ENCODE measurements around the gene OR6B3. TPM values are rescaled to one million over a fixed set of nuclear protein-coding genes. Genes with fewer than 3 reads are reported as not detected.

The OR6B3 gene
- total and polyA plus RNA-seq, 2 of the 8 experiments (the other 6 are each of a cell fraction or from before 2014, with no cell fraction given): not detected

GRCh38 chr2:240018071-240018750 is 35.1 kb downstream of the OR6B3 start:
- Histone ChIP-seq H3K9ac (replicated peaks in 1 of 4; ENCODE audit: extremely low read depth in 1 of 4, low read depth in 3 of 4, low read length in 3 of 4) (no peak overlapping the region), H3K23ac (ENCODE audit: insufficient read length) (no peak overlapping the region), H3K27me3 (replicated peaks in 1 of 4; ENCODE audit: control insufficient read depth in 3 of 4, extremely low read depth in 1 of 4, insufficient read depth in 3 of 4, low read length in 3 of 4) (no peaks in the 10 kb centered on the region), H2BK120ac (replicated peaks; ENCODE audit: low read depth, low read length) (no peak overlapping the region), H3K27ac (ENCODE audit: low read depth, low read length) (no peak overlapping the region), H3K23me2 (ENCODE audit: low read depth, low read length) (no peaks in the 10 kb centered on the region), H2BK5ac (ENCODE audit: low read depth, low read length) (no peak overlapping the region), H3K4me3 (ENCODE audit: extremely low read depth in 1 of 4, insufficient read depth in 2 of 4, low read depth in 3 of 4, low read length in 4 of 4) (no peak overlapping the region), H2BK20ac (ENCODE audit: low read length) (no peak overlapping the region), H2BK12ac (ENCODE audit: low read depth, low read length) (no peak overlapping the region), H4K5ac (ENCODE audit: insufficient read length, low read depth, low read length) (no peak overlapping the region), H3K79me1 (ENCODE audit: low read depth, low read length) (peaks cover 9% of the 10 kb centered on the region), H4K8ac (ENCODE audit: extremely low read depth, insufficient read depth, low read length) (no peak overlapping the region), H4K20me1 (replicated peaks in 1 of 2; ENCODE audit: control insufficient read depth in 1 of 2, insufficient read depth in 2 of 2, low read length in 2 of 2) (peaks cover 11 to 22% of the 10 kb centered on the region in 2 experiments), H2AK5ac (ENCODE audit: low read depth, low read length) (no peak overlapping the region), H3K36me3 (ENCODE audit: control insufficient read depth in 2 of 4, insufficient read depth in 4 of 4, low read length in 3 of 4) (peaks cover 19 to 41% (median 39%) of the 10 kb centered on the region in 4 experiments), H3K14ac (ENCODE audit: insufficient read length) (no peak overlapping the region), H3K4me1 (replicated peaks in 1 of 4; ENCODE audit: control insufficient read depth in 3 of 4, insufficient read depth in 4 of 4, low read length in 3 of 4) (no peaks in the 10 kb centered on the region), H3K4ac (replicated peaks; ENCODE audit: insufficient read length, low read depth, low read length) (no peak overlapping the region), H3K56ac (replicated peaks; ENCODE audit: insufficient read length, low read depth, low read length) (no peak overlapping the region), H2BK15ac (ENCODE audit: low read length) (no peak overlapping the region), H3K79me2 (ENCODE audit: control insufficient read depth in 1 of 2, insufficient read depth in 2 of 2, low read length in 2 of 2) (peaks cover 4 to 20% of the 10 kb centered on the region in 2 experiments), H3K18ac (ENCODE audit: extremely low read depth, low read length) (no peak overlapping the region), H3K4me2 (ENCODE audit: insufficient read depth in 1 of 2, low read depth in 2 of 2, low read length in 2 of 2) (no peak overlapping the region), H2AFZ (ENCODE audit: low read length) (no peak overlapping the region), H4K91ac (replicated peaks; ENCODE audit: insufficient read length, low read length) (no peak overlapping the region), H3K9me3 (ENCODE audit: insufficient read depth in 2 of 2, low read depth in 1 of 2, low read length in 1 of 2) (no peaks in the 10 kb centered on the region)
- DNase-seq (ENCODE audit: low read depth in 1 of 2, low spot score in 2 of 2): no peak
- 92% methylated on average over 11 of the region's 11 CpGs; no CpG with 5 or more reads in 1 of the 2 experiments for WGBS, 2 experiments (ENCODE audit: extremely low coverage in 1 of 2, insufficient coverage in 1 of 2, insufficient read length in 1 of 2, insufficient replicate concordance in 2 of 2, low coverage in 1 of 2, low lambda C conversion rate in 2 of 2, missing lambda C conversion rate in 1 of 2)
- POLR2A ChIA-PET (ENCODE audit: partially characterized antibody): interaction anchor here (0.7 kb wide), 1 partner anchor 114 kb away, joined by 3 read pairs; no protein-coding TSS in a partner anchor
- CTCF ChIA-PET (ENCODE audit: partially characterized antibody): interaction anchor here (0.7 to 0.9 kb wide), 2 partner anchors 40 to 117 kb away, joined by 3 read pairs; no protein-coding TSS in a partner anchor
- no peak for FAIRE-seq
- TF ChIP-seq TAF1 (IDR thresholded peaks at IDR 0.05; ENCODE audit: low read depth, low read length): no peak
- TF ChIP-seq CBX5 (IDR thresholded peaks at IDR 0.05; ENCODE audit: low read depth, low read length): no peak
- no peak for TF ChIP-seq CHD1 (IDR thresholded peaks at IDR 0.05; ENCODE audit: low read depth, low read length)
- TF ChIP-seq PHF8 (conservative IDR thresholded peaks at IDR 0.05; ENCODE audit: low read depth, low read length): no peak
- no peak for TF ChIP-seq JUND (IDR thresholded peaks at IDR 0.05; ENCODE audit: low read length)
- TF ChIP-seq, protein P1, sequence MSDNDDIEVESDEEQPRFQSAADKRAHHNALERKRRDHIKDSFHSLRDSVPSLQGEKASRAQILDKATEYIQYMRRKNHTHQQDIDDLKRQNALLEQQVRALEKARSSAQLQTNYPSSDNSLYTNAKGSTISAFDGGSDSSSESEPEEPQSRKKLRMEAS (IDR thresholded peaks at IDR 0.05): no peak
- TF ChIP-seq CTCF (IDR thresholded peaks at IDR 0.05; ENCODE audit: control extremely low read depth in 1 of 3, insufficient read depth in 1 of 3, low read depth in 1 of 3, low read length in 3 of 3): no peak
- TF ChIP-seq, protein P2, sequence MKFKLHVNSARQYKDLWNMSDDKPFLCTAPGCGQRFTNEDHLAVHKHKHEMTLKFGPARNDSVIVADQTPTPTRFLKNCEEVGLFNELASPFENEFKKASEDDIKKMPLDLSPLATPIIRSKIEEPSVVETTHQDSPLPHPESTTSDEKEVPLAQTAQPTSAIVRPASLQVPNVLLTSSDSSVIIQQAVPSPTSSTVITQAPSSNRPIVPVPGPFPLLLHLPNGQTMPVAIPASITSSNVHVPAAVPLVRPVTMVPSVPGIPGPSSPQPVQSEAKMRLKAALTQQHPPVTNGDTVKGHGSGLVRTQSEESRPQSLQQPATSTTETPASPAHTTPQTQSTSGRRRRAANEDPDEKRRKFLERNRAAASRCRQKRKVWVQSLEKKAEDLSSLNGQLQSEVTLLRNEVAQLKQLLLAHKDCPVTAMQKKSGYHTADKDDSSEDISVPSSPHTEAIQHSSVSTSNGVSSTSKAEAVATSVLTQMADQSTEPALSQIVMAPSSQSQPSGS (IDR thresholded peaks at IDR 0.05; ENCODE audit: low read length): no peak
